ENCODE data around the gene TSPAN10. TPM values are rescaled to one million over a fixed set of nuclear protein-coding genes. Genes with fewer than 3 reads are reported as not detected.

TSPAN10 gene
- total RNA-seq, 1 experiment from 2014 or later, result 1.7 TPM

- Histone ChIP-seq H3K27ac (ENCODE audit: low read length) (no peak overlapping the region), H3K4me1 (ENCODE audit: low read length) (peaks cover 4% of the 10 kb centered on the region; the same call in 1 of the 2 replicates), H3K9me2 (replicated peaks; ENCODE audit: insufficient read depth, low read length) (no peaks in the 10 kb centered on the region), H3K9ac (ENCODE audit: low read length) (no peak overlapping the region), H3K9me3 (ENCODE audit: low read length) (no peaks in the 10 kb centered on the region), H3K27me3 (ENCODE audit: low read length) (no peaks in the 10 kb centered on the region), H2AFZ (ENCODE audit: low read length) (no peak overlapping the region), H3K36me3 (ENCODE audit: insufficient read depth, low read length) (no peaks in the 10 kb centered on the region), H4K20me1 (ENCODE audit: insufficient read depth, low read depth, low read length) (no peaks in the 10 kb centered on the region), H3K79me2 (ENCODE audit: low read length) (no peaks in the 10 kb centered on the region), H3K4me2 (ENCODE audit: low read depth, low read length, poor library complexity, severe bottlenecking) (no peak overlapping the region), H3K4me3 (ENCODE audit: low read length) (no peak overlapping the region)
- DNase-seq, result no peak
Measured at GRCh38 chr17:81641825-81642489, 5.0 kb downstream of the TSPAN10 start.

- Histone ChIP-seq H3K9me2 (replicated peaks; ENCODE audit: insufficient read depth, low read length) (no peaks in the 10 kb centered on the region), H3K27ac (ENCODE audit: low read length) (no peak overlapping the region), H3K36me3 (ENCODE audit: insufficient read depth, low read length) (no peaks in the 10 kb centered on the region), H3K9ac (ENCODE audit: low read length) (no peak overlapping the region), H2AFZ (ENCODE audit: low read length) (no peak overlapping the region), H3K27me3 (ENCODE audit: low read length) (no peaks in the 10 kb centered on the region), H3K79me2 (ENCODE audit: low read length) (no peaks in the 10 kb centered on the region), H3K4me1 (ENCODE audit: low read length) (no peaks in the 10 kb centered on the region), H4K20me1 (ENCODE audit: insufficient read depth, low read depth, low read length) (no peaks in the 10 kb centered on the region), H3K4me3 (ENCODE audit: low read length) (no peak overlapping the region), H3K9me3 (ENCODE audit: low read length) (no peaks in the 10 kb centered on the region), H3K4me2 (ENCODE audit: low read depth, low read length, poor library complexity, severe bottlenecking) (no peak overlapping the region)
- no peak for DNase-seq
Measured at GRCh38 chr17:81644496-81644895, 7.5 kb downstream of the TSPAN10 start.

- Histone ChIP-seq H3K4me3 (ENCODE audit: low read length) (no peak overlapping the region), H3K79me2 (ENCODE audit: low read length) (no peaks in the 10 kb centered on the region), H3K9ac (ENCODE audit: low read length) (no peak overlapping the region), H2AFZ (ENCODE audit: low read length) (no peak overlapping the region), H3K4me2 (ENCODE audit: low read depth, low read length, poor library complexity, severe bottlenecking) (no peak overlapping the region), H3K4me1 (ENCODE audit: low read length) (no peaks in the 10 kb centered on the region), H3K9me3 (ENCODE audit: low read length) (no peaks in the 10 kb centered on the region), H3K36me3 (ENCODE audit: insufficient read depth, low read length) (no peaks in the 10 kb centered on the region), H3K27me3 (ENCODE audit: low read length) (no peaks in the 10 kb centered on the region), H3K9me2 (replicated peaks; ENCODE audit: insufficient read depth, low read length) (no peaks in the 10 kb centered on the region), H4K20me1 (ENCODE audit: insufficient read depth, low read depth, low read length) (no peaks in the 10 kb centered on the region), H3K27ac (ENCODE audit: low read length) (no peak overlapping the region)
- DNase-seq, result no peak
Measured at GRCh38 chr17:81644976-81645952, 8.3 kb downstream of the TSPAN10 start.

GRCh38 chr17:81646869-81647600, 10.0 kb downstream of the TSPAN10 start:
- H3K9me3 ChIP-seq (ENCODE audit: low read length), result no peaks in the 10 kb centered on the region
- no peak overlapping the region for H3K4me3 ChIP-seq (ENCODE audit: low read length)
- no peak for DNase-seq
- H3K27me3 ChIP-seq (ENCODE audit: low read length), result no peaks in the 10 kb centered on the region
- no peak overlapping the region for H3K4me2 ChIP-seq (ENCODE audit: low read depth, low read length, poor library complexity, severe bottlenecking)
- no peaks in the 10 kb centered on the region for H3K4me1 ChIP-seq (ENCODE audit: low read length)
- H3K79me2 ChIP-seq (ENCODE audit: low read length), result no peaks in the 10 kb centered on the region
- H3K27ac ChIP-seq (ENCODE audit: low read length), result no peak overlapping the region
- no peaks in the 10 kb centered on the region for H4K20me1 ChIP-seq (ENCODE audit: insufficient read depth, low read depth, low read length)
- no peaks in the 10 kb centered on the region for H3K36me3 ChIP-seq (ENCODE audit: insufficient read depth, low read length)
- H3K9me2 ChIP-seq (replicated peaks; ENCODE audit: insufficient read depth, low read length), result no peaks in the 10 kb centered on the region
- no peak overlapping the region for H3K9ac ChIP-seq (ENCODE audit: low read length)
- H2AFZ ChIP-seq (ENCODE audit: low read length), result no peak overlapping the region

- Histone ChIP-seq H2AFZ (ENCODE audit: low read length) (no peak overlapping the region), H3K79me2 (ENCODE audit: low read length) (no peaks in the 10 kb centered on the region), H3K4me3 (ENCODE audit: low read length) (no peak overlapping the region), H3K4me1 (ENCODE audit: low read length) (no peaks in the 10 kb centered on the region), H3K27ac (ENCODE audit: low read length) (no peak overlapping the region), H4K20me1 (ENCODE audit: insufficient read depth, low read depth, low read length) (no peaks in the 10 kb centered on the region), H3K27me3 (ENCODE audit: low read length) (no peaks in the 10 kb centered on the region), H3K36me3 (ENCODE audit: insufficient read depth, low read length) (no peaks in the 10 kb centered on the region), H3K9me2 (replicated peaks; ENCODE audit: insufficient read depth, low read length) (no peaks in the 10 kb centered on the region), H3K9me3 (ENCODE audit: low read length) (no peaks in the 10 kb centered on the region), H3K4me2 (ENCODE audit: low read depth, low read length, poor library complexity, severe bottlenecking) (no peak overlapping the region), H3K9ac (ENCODE audit: low read length) (no peak overlapping the region)
- no peak for DNase-seq
Measured at GRCh38 chr17:81647640-81648012, 10.6 kb downstream of the TSPAN10 start.

- Histone ChIP-seq H3K27ac (ENCODE audit: low read length) (no peak overlapping the region), H3K79me2 (ENCODE audit: low read length) (no peaks in the 10 kb centered on the region), H2AFZ (ENCODE audit: low read length) (no peak overlapping the region), H3K4me1 (ENCODE audit: low read length) (no peaks in the 10 kb centered on the region), H3K27me3 (ENCODE audit: low read length) (no peaks in the 10 kb centered on the region), H3K4me2 (ENCODE audit: low read depth, low read length, poor library complexity, severe bottlenecking) (no peak overlapping the region), H3K9me2 (replicated peaks; ENCODE audit: insufficient read depth, low read length) (no peaks in the 10 kb centered on the region), H3K9ac (ENCODE audit: low read length) (no peak overlapping the region), H4K20me1 (ENCODE audit: insufficient read depth, low read depth, low read length) (no peaks in the 10 kb centered on the region), H3K9me3 (ENCODE audit: low read length) (no peaks in the 10 kb centered on the region), H3K4me3 (ENCODE audit: low read length) (no peak overlapping the region), H3K36me3 (ENCODE audit: insufficient read depth, low read length) (no peaks in the 10 kb centered on the region)
- DNase-seq, result no peak
Measured at GRCh38 chr17:81648013-81648706, 11.2 kb downstream of the TSPAN10 start.

GRCh38 chr17:81648707-81649085, 11.7 kb downstream of the TSPAN10 start:
- Histone ChIP-seq H3K27ac (ENCODE audit: low read length) (no peak overlapping the region), H3K79me2 (ENCODE audit: low read length) (no peaks in the 10 kb centered on the region), H3K4me2 (ENCODE audit: low read depth, low read length, poor library complexity, severe bottlenecking) (no peak overlapping the region), H2AFZ (ENCODE audit: low read length) (no peak overlapping the region), H4K20me1 (ENCODE audit: insufficient read depth, low read depth, low read length) (no peaks in the 10 kb centered on the region), H3K9me2 (replicated peaks; ENCODE audit: insufficient read depth, low read length) (no peaks in the 10 kb centered on the region), H3K27me3 (ENCODE audit: low read length) (no peaks in the 10 kb centered on the region), H3K4me3 (ENCODE audit: low read length) (no peak overlapping the region), H3K9ac (ENCODE audit: low read length) (no peak overlapping the region), H3K36me3 (ENCODE audit: insufficient read depth, low read length) (no peaks in the 10 kb centered on the region), H3K4me1 (ENCODE audit: low read length) (no peaks in the 10 kb centered on the region), H3K9me3 (ENCODE audit: low read length) (no peaks in the 10 kb centered on the region)
- no peak for DNase-seq
